HG03108 (cell line): ENCODE data around the gene CAVIN1.
"Not testable (repeated sequence)": the region's sequence is repeated elsewhere in the genome, so short reads cannot be mapped to it uniquely, and the experiment has no call there.

ENCODE experiments used
- ATAC-seq: cut with Tn5 transposase; IDR thresholded peaks from one replicate; pipeline ENCODE4 v1.9.1; 2021; ENCODE audit warnings: moderate library complexity; ENCODE audit not compliant: unreplicated experiment

CAVIN1 gene

DNA sequence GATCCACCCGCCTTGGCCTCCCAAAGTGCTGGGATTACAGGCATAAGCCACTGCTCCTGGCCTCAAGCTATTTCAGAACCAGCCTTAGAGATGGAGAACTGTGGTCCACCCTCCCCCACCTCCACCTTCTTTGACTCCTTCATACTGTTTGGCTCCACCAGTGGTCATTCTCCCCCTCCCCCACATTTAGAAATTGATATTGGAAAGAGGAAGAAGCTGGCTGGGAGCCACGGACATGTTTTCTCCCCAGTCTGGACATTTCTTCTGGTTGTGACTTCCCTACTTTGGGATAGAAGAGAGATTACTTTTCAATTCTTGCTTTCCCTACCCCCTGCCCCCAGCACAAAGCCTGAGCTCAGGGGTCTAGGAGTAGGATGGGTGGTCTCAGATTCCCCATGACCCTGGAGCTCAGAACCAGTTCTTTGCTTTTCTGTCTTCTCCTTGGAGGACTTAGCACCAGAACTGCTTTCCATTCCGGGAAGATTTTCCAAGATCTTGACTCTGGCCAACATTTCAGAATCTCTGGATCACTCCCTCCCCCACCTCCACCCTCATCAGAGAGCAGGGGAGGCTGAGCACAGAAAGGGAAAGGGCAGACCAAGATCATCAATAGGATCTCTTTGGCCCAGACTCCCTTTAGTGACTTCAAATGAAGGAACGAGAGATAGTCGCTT is 16.3 kb downstream of the CAVIN1 start:
- ATAC-seq, result no peak

DNA sequence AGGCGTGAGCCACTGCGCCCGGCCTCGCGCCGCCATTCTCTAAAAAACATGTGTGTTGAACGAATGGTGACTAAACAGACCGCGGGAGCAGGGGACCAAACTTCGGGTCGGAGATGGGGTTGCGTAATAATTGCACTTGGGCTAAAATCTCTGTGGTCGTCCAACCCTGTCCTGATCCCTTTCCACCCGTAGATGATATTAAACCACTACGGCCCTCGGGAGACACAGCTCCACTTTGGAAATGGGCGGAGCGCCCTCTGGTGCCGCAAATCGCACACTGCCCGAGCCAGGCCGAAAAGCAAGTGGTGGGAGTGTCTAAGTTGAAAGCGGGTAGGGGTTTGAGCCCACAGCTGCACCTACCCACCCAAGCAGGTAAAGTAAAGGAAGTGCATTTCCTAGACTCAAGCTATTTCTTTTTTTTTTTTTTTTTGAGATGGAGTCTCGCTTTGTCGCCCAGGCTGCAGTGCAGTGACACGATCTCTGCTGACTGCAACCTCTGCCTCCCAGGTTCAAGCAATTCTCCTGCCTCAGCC is 17.0 kb downstream of the CAVIN1 start:
- no peak for ATAC-seq

DNA sequence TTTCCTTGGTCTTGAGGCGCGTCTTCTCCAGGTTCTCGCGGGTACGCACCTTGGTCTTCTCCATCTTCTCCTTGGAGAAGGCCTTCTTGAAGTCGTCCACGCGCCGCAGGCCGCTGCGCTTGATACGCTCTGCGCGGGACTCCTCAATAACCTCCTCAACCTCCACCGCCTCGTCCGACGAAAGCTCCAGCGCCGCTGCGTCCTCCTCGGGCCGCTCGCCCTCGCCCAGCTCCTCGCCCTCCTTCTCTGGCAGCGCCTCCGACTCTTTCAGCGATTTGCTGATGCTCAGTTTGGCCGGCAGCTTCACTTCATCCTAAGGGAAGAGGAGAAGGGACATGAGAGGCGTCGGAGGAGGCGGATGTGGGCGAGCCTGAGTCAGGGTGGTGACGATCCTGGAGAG is 18.0 kb downstream of the CAVIN1 start:
- no peak for ATAC-seq

DNA sequence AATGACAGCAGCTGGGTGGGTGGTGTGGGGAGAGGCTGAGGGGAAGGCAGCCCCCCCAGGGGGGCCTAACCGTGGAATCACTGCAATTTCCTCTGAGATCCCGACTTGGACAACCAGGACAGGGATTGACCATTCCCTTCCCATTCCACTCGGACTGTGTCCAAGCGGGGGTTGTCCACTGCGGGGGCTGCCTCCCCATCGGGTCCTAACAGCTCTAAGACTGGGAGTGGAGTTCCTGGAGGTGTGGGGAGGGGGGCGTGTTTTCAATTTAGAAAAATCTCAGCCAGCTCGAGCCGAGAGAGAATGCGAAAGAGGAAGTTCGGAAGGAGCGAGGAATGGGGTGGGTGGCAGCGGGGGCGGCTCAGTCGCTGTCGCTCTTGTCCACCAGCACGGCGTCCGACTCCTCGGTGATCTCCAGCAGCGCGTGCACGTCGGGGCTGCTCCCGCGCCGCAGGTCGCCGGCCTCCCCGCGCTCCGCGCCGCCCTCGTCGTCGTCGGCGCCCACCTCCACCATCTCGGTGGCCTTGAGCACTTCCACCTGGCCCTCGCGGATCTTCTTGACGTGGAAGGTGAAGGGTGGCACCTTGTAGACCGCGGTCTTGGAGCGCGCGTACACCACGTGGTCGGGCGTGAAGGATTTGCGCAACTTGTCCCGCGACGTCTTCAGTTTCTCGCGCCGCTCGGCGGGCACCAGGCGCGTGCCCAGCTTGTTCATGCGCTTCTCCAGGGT is 18.6 kb downstream of the CAVIN1 start:
- no peak for ATAC-seq

DNA sequence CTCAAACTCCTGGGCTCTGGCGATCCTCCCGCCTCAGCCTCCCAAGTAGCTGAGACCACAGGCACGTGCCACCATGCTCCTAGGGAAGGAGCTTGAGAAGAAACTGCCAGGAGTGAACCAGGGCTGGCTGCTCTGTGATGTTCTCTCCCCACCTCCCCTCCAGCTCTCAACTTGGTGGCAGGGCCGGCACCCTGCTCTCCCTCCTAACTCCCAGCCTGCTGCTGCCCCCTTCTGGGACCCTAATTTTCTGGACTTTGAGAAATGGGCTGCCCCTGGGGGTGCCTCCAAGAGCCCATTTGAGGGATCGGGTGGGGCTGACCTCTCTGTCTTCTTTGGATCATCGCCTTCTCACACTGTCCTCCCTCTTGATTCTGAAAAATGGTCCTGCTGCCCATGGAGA is 19.9 kb downstream of the CAVIN1 start:
- no peak for ATAC-seq

DNA sequence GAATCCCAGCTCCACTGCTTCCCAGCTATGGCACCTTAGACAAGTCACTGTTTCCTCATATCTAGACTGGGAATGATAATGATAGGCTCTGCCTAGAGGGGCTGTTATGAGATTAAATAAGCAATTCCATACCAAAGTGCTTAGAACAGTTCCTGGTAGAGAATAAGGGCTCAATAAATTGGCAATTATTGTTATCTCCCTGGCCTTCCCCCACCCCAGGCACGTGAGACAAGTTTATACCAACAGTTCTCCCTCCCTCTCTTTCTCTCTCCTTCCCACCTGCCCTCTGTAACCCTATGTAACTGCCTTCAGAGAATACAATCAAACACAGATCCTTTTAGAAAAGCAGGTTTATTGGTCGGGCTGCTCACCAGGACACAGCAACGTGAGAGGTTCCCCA is 20.9 kb downstream of the CAVIN1 start:
- ATAC-seq, result no peak

DNA sequence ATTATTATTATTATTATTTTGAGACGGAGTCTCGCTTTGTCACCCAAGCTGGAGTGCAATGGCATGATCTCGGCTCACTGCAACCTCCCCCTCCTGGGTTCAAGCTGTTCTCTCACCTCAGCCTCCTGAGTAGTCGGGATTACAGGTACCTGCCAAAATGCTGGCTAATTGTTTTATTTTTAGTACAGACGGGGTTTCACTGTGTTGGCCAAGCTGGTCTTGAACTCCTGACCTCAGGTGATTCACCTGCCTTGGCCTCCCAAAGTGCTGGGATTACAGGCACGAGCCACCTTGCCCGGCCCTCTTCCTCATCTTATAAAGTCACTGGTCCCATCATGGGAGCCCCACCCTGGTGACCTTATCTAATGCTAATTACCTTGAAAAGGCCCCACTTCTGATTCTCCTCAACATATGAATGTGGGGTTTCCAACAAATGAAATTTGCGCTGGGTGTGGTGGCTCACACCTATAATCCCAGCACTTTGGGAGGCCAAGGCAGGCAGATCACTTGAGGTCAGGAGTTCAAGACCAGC is 22.1 kb downstream of the CAVIN1 start:
- ATAC-seq, result not testable (repeated sequence)

DNA sequence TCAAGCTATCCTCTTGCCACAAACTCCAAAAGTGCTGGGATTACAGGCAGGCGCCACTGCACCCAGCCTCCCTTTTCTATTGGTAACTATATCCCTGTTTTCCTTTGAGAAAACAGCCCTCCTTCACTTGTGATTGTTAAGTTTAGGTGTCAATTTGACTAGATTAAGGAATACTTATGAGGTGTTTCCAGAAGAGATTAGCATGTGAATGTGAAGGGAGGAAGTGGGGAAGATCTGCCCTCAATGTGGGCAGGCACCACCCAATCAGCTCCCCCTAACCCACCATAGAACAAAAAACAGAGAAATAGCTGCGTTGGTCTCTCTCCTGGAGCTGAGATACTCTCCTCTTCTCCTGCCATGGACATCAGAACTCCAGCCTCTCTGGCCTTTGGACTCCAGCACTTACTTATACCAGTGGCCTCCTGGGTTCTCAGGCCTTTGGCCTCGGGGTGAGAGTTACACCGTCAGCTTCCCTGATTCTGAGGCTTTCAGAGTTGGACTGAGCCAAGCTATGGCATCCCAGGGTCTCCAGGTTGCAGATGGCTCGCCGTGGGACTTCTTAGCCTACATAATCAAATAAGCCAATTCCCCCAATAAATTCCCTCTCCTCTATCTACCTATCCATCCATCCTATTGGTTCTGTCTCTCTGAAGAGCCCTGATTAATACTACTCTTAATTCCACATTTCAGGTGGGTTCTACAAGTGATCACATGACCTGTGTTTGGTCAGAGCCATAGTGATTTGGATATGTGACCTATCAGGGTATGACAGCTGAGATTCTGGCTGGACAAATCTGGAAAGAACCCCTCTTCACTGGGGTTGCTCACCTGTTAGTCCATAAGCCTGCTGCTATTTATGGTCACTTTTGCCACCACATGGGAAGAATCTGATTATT is 22.9 kb downstream of the CAVIN1 start:
- no peak for ATAC-seq

DNA sequence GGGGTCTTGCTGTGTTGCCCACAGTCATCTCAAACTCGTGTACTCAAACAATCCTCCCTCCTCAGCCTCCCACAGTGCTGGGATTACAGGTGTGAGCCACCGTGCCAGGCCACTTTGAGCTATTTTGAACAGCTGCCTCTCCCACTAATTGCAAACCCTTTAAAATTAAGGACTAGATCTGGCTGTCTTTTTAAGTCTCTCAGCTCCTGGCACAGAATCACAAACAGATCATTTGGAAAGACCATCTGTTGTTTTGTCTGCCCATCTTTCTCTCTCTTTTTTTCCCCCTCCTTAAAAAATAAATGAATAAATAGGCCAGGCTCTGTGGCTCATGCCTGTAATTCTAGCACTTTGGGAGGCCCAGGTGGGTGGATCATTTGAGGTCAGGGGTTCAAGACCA is 23.9 kb downstream of the CAVIN1 start:
- ATAC-seq, result no peak

DNA sequence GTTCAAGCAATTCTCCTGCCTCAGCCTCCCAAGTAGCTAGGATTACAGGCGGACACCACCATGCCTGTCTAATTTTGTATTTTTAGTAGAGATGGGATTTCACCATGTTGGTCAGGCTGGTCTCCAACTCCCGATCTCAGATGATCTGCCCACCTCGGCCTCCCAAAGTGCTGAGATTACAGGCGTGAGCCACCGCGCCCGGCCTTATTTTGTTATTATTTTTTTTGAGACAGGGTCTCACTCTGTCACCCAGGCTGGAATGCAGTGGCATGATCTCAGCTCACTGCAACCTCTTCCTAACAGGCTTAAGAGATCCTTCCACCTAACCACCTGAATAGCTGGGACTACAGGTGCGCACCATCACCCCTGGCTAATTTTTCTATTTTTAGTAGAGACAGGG is 27.5 kb downstream of the CAVIN1 start:
- ATAC-seq, result not testable (repeated sequence)

DNA sequence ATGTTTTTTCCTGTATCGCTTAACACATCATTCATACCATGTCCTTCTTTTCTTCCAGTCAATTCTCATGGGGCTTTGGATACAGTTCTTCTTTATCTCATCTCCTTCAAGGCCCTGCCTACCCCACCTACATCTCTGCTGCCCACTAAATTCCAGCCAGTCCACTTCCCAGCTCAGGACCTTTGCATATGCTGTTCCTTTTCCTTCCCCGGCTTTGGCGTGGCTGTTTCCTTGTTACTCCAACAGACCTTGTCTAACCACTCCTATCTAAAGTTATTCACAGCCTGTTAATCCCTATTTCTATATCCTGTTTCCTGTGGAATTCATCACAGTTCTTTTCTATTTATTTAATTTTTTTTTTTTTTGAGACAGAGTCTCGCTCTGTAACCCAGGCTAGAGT is 28.2 kb downstream of the CAVIN1 start:
- ATAC-seq, result no peak

DNA sequence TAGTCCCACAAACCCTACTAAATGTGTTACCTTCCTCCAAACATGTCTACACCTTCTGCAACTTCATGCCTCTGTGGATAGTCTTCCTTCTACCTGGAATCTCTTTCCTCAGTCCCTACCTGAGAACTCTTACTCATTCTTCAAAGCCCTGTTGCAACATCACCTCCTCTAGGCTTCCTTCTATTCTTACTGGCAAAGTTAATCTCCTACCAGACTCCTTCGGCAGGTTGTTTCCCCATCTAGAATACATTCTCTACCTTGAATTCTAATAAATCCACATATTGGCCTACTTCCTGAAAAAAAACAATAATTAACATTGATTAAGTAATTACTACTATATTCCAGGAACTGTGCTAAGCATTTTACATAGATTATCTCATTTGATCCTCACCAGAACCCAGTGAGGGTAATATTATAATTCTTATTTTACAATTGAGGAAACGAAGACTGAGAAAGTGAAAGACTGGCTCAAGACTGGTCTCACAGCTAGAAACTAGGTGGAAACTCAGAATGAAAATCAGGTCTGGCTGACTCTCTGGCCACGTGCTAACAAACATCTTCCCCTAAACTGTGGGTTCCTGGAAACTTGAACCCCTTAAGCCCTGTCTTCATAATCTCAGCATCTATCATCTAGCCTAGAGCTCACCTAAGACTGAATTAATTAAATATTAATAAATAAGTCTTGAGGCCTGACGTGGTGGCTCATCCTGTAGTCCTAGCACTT is 30.2 kb downstream of the CAVIN1 start:
- ATAC-seq, result no peak

DNA sequence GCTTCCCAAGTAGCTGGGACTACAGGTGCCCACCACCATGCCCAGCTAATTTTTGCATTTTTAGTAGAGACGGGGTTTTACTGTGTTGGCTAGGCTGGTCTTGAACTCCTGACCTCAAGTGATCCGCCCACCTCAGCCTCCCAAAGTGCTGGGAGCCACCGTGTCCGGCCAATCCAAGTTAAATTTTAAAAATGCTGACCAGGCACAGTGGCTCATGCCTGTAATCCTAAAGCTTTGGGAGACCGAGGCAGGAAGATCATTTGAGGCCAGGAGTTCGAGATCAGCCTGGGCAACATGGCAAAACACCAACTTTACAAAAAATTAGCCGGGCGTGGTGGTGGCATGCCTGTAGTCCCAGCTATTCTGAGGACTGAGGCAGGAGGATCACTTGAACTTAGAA is 31.6 kb downstream of the CAVIN1 start:
- not testable (repeated sequence) for ATAC-seq

DNA sequence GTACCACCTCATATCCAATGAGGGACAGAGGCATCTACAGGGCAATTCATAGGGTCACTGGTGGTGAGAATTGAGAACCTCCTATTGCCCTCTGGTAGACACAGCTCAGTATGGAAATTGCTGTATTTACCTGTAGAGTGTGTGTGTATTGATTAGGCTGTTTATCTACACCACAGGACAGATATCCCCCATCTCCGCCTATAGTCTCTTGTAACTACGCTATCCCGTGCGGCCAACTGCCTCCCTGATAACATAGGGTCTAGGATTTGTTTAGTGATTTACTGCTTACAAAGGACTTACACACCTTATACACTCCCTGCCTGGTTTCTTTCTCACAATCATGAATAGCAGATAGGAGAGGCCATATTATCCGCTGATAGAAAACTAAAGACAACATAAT is 33.2 kb downstream of the CAVIN1 start:
- no peak for ATAC-seq

DNA sequence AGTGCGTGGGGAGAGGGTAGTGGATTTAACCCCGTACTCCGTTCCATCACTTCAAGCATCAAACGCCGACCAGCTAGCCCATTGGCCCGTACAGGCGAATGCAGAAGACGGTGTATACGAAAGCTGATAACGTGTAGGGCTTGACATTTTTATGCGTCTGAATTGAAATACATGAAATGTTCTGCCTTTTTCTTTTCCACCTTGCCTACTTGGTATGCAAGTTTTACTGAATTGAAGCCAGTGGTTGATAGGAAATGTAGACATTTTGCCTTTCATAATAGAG is 34.0 kb downstream of the CAVIN1 start:
- peak; percentile 13 for ATAC-seq

DNA sequence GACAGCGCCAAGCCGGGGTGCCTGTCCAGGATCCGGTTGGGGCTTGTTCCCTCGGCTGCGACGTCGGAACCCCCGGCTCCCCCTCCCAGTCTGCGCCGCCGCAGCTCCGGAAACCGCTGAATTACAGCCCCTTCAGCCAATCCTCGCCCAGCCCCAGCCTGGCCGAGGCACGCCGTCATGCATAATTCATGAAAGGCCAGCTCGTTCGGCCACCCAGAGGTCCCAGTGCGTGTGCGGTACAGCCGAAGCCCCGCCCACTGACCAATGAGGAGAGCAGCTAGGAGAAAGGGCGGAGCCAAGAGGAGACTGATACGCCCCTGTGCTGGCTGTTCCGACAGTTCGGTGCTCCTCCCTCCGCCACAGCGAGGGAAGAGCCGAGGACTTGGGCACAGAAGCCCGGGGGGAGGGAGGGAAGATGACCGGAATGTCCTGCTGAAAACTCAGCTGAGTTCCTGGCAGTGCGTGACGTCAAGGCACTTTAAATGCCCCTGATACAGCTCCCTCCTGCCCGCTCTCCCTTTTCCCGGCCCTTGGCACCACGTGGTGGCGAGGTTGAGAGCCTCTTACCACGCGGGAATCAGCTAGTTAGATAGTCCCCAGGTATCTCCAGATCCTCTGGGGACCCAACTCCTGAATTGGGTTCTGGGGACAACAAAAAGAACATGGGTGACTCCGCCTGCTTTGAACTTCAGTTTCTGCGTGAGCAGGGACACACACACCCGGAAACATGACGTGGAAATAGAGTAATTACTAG is 34.5 kb downstream of the CAVIN1 start, which contains the start of gene STAT3:
TSS of gene STAT3 (minus strand) at position 62 of the 754 bp plus-strand sequence. CDS start 39,926 bp downstream, outside the sequence.
- ATAC-seq, result peak; percentile 88

DNA sequence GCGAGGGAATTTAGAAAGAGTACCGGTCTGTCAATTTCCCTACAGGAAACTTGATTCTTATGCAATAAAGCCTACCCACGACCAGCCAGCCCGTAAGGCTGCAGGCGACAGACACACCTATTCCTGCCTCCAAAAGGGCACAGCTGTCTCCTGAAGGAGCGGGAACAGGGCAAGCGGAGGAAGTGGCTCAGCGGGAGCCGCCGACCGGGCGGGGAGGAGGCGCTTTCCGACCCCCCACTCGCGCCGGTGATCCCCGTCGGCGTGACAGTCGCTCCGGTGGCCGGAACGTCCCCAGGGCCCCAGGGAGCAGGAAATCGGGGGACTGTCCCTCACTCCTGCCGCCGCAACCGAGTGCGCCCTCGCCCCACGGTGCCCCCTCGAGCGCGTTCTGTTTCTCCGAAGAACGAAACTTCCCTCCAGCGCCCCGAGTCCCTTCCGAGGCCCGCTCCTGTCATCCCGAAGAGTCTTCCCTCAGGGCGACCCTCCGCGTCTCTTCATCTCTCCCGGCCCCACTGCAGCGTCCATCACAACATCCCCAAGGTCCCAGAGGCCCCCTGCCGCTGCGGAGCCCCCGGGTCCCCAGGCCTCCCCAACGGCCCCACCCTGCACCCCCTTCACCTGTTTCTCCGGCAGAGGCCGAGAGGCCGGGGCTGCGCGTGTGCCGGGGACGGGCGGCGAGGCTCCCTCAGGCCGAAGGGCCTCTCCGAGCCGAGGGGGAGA is 35.2 kb downstream of the CAVIN1 start:
- no peak for ATAC-seq

DNA sequence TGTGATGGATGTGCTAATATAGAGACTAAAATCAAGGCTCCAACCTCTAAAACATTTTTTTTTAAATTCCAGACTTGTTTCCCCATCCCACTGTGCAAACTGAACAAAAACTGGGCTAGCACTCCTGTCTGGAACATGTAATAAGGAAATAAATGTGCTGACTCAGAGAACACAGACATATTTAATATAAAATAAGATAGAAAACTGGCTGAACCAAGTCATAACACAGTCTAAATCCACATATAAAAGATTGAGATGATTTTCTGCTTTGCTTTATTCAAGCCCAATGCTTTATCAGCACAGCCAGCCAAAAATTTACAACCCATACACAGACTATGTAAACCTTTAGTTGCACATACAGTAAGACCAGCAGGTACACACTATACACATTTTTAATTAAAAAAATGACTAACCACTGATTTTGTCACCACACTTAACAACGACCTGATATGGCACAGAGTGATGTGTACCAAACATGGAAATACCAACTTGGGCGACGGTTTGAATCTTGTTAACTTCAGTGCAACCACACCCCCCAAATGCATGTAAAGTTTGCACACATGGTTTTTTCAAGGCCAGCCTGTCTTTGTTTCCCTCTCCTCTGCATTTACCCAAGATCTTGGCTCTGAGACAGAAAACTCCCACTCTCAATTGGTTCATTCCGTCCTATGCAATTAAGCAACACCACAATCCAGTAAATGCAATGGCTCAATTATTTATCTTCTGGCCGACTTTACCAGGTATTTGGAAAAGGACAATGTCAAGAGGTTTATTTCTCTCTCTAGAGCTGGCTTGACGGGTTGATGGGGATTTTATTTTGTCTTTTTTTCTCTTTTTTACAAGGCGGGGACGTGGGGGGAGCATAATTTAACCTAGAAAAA is 36.0 kb downstream of the CAVIN1 start:
- no peak for ATAC-seq
